NCI-H2081 treated with DMSO at 0.1 percent for 48 hours (cell line): ENCODE results near the gene USB1.

Experiments used
- DNase-seq: peaks from one replicate; lab custom pipeline; 2025; lab: John Stamatoyannopoulos, UW

USB1 gene

GRCh38 chr16:58048494-58049231 is 47.5 kb downstream of the USB1 start:
- DNase-seq, result no peak

DNA sequence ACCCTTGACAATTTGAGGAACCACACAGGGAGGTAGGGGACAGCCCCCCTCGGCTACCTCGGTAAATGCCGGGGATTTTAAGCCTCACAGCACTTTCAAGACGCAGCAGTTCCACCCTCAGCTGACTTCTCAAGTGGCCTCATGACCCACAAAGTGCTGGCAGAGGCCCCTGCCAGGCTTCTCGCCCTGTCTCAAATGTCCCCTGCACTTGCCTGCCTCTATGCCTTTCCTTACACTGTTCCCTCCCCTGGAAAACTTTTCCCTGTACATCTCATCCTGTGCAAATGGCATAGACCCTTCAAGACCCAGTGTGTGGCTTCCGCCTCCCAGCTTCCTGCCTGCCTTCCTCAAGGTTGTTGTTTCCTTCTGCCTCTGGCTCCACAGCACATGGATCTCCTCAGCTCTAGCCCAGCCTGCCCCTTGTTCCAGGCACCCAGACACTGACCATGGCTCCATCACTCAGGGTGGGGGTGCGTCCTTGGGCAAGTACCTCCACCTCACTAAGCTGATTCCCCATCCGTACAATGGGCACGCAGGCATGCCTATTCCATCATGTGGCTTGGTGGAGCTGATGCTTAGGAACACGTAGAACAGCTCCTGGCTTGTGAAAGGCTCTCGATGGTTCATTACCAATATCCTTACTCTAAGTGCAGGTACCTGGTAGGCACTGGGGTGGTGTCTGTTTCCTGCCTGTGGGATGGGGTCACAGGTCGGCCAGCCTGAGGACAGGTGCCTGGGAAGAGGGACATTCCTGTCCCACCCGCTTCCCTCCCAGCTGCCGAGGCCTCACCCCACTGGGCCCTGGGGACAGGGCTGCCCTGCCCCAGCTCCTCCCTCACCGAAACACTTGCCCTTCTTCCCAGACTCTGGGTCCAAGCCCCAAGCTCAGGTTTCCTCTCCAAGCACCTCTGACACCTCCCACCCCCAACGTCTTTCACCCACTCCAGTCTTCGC is 48.3 kb downstream of the USB1 start:
- DNase-seq, result no peak

- no peak for DNase-seq
These were observed 50.1 kb downstream of the USB1 start for GRCh38 chr16:58051296-58051695.

DNA sequence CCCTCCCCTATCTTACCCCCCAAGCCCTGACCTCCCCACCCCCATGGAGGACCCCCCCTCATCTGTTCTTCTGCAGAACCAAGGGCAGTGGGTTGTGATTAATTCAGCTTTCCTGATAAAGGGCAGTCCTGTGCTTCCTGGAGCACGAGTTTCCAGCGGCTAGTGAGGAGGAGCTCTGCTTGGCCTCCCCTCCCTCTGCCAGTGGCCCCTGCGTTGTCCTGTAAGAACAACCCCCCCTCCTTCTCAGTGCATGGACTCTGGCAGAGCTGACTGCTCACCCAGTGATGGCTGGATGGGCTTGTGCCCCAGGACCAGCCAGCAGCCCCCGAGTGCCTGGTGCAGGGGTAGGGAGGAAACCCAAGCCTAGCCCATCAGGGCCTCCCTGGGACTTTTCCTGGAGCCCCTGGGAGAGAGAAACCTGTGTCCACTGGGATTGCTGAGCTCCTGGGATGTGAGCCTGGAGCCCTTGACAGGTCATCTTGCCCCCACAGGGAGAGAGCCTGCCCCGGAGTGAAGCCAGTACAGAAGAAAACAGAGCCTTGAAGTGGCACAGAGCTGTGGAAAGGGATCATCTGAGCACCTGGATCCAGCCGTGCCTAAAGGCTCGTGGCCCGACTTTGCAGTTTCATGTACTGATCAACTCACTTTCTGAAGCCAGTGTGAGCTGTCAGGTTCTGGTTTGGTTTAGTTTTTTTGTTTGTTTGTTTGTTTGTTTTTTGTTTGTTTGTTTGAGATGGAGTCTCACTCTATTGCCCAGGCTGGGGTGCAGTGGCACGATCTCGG is 50.8 kb downstream of the USB1 start:
- no peak for DNase-seq

- no peak for DNase-seq
These were observed 52.4 kb downstream of the USB1 start for GRCh38 chr16:58053682-58054005.

GRCh38 chr16:58054289-58054688 is 53.1 kb downstream of the USB1 start:
- DNase-seq, result no peak

- DNase-seq, result no peak
These were observed 55.4 kb downstream of the USB1 start for GRCh38 chr16:58056580-58056979.

- no peak for DNase-seq
These were observed 55.9 kb downstream of the USB1 start for GRCh38 chr16:58057121-58057520.

GRCh38 chr16:58057784-58058183 is 56.6 kb downstream of the USB1 start:
- no peak for DNase-seq

DNA sequence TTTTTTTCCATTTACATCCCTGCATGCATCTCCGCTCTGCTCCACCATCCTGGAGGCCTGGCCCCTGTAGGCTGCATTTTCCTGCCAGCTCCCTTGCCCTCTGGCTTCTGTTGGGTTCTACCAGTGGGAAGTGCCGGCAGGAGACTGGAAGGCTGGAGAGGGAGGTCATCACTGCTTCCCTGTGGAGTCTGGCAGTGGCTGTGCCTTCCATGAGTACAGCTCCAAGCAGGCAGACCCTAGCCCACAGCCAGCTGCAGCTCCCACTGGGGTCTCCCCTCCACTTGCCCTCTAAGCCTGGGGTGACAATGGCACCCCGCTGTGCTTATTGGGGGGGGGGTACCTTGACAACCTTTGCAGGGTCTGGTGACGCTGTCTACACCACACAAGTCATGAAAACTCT is 61.6 kb downstream of the USB1 start:
- DNase-seq, result no peak

- DNase-seq, result no peak
These were observed 62.3 kb downstream of the USB1 start for GRCh38 chr16:58063377-58064076.

DNA sequence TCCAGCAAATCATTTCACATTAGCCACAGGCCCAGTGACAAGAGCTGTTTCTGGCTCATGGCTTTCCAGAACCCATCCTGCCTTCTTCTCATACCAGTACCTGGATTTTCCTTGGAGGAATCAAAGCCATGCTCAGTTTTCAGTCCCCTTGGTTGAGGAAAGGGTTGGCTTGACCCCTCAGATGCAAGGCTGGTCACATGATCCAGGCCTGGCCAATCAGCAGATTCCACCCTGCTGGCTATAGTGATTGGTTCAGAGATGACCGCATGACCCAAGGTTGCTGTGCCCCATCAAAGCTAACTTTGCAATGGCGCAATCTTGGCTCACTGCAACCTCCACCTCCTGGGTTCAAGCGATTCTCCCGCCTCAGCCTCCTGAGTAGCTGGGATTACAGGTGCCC is 69.4 kb downstream of the USB1 start:
- DNase-seq, result no peak
